Measurements from ENCODE around the gene MRO. TPM values are rescaled to one million over a fixed set of nuclear protein-coding genes. Genes with fewer than 3 reads are reported as not detected.

Gene MRO
- total RNA-seq, 1 experiment from 2014 or later = 0.84 TPM

GRCh38 chr18:50847192-50847591 lies 27.4 kb upstream of the MRO start:
- POLR2A ChIA-PET = no interaction called here
- no peak overlapping the region for H3K4me3 ChIP-seq (replicated peaks in 1 of 2; ENCODE audit: low read depth in 1 of 2, low read length in 2 of 2)
- H3K9ac ChIP-seq (ENCODE audit: low read length) = no peak overlapping the region
- no peak overlapping the region for H3K4me2 ChIP-seq (ENCODE audit: low read length)
- no peak overlapping the region for H3K27ac ChIP-seq (ENCODE audit: low read depth, low read length)
- intact Hi-C loops (cut with micrococcal nuclease) = no loop called here
- TF ChIP-seq TCF7L2 (IDR thresholded peaks at IDR 0.05; ENCODE audit: borderline replicate concordance, extremely low read depth, insufficient read depth, insufficient read length) (no peak), POLR2A (IDR thresholded peaks at IDR 0.05; ENCODE audit: borderline replicate concordance, extremely low read depth, insufficient read depth, insufficient read length) (no peak), SRF (IDR thresholded peaks at IDR 0.05; ENCODE audit: low read depth) (no peak), EZH2 (IDR thresholded peaks at IDR 0.05) (no peak), SIN3A (IDR thresholded peaks at IDR 0.05; ENCODE audit: low read depth) (no peak), EGR1 (IDR thresholded peaks at IDR 0.05; ENCODE audit: low read depth) (no peak), REST (IDR thresholded peaks at IDR 0.05; ENCODE audit: low read depth) (no peak)
- H4K20me1 ChIP-seq (ENCODE audit: insufficient read depth) = no peaks in the 10 kb centered on the region
- no peaks in the 10 kb centered on the region for H3K9me3 ChIP-seq (ENCODE audit: control insufficient read depth in 1 of 2, insufficient read depth in 1 of 2, low read depth in 1 of 2, low read length in 2 of 2)
- CTCF ChIA-PET = interaction anchor here (1.5 kb wide), 1 partner anchor 20 kb away, joined by 3 read pairs; no protein-coding TSS in a partner anchor
- no peaks in the 10 kb centered on the region for H3K36me3 ChIP-seq (ENCODE audit: control insufficient read depth in 1 of 2, insufficient read depth in 2 of 2, low read length in 2 of 2)
- DNase-seq (ENCODE audit: low read depth, low spot score) (no peak), ATAC-seq (no peak)
- RAD21 ChIA-PET (ENCODE audit: low non-redundant PET in 1 of 2, low total read pairs in 2 of 2, uncharacterized antibody in 2 of 2, unreplicated experiment in 2 of 2) = no interaction called here
- H3K27me3 ChIP-seq (ENCODE audit: insufficient read depth, low read length) = no peaks in the 10 kb centered on the region
- H2AFZ ChIP-seq (ENCODE audit: low read depth, low read length, poor library complexity, severe bottlenecking) = no peak overlapping the region
- H3K79me2 ChIP-seq (ENCODE audit: insufficient read depth, low read length) = no peaks in the 10 kb centered on the region
- BruUV-seq (replicated peaks) = no TSS peak
- no peaks in the 10 kb centered on the region for H3K9me2 ChIP-seq (ENCODE audit: insufficient read depth)
- no peaks in the 10 kb centered on the region for H3K4me1 ChIP-seq (ENCODE audit: control insufficient read depth in 1 of 2, insufficient read depth in 2 of 2, low read length in 2 of 2)

DNA sequence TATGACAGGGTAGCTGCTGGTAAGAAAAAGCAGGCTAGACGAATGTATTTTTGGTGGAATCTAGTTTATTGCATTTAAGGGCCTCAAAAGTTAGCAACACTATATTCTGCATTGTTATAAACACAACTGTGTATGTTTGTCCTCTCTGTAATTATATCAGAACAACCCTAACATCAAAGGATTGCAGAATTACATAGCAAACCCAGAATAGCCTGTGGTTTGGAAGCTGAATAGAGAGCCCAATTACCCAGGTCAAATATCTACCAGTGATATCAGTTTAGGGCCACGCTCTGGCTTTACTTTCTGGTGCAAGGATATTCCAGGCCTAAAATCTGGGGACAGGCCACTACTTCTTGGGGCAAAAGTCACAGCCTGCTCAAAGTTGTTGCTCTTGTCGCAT lies 25.1 kb upstream of the MRO start:
- no peaks in the 10 kb centered on the region for H3K27me3 ChIP-seq (ENCODE audit: insufficient read depth, low read length)
- no peaks in the 10 kb centered on the region for H3K4me1 ChIP-seq (ENCODE audit: control insufficient read depth in 1 of 2, insufficient read depth in 2 of 2, low read length in 2 of 2)
- intact Hi-C loops (cut with micrococcal nuclease) = no loop called here
- no peak for ATAC-seq
- no TSS peak for BruUV-seq (replicated peaks)
- H3K4me2 ChIP-seq (ENCODE audit: low read length) = no peak overlapping the region
- H3K79me2 ChIP-seq (ENCODE audit: insufficient read depth, low read length) = no peaks in the 10 kb centered on the region
- no peak overlapping the region for H3K9ac ChIP-seq (ENCODE audit: low read length)
- no peak overlapping the region for H2AFZ ChIP-seq (ENCODE audit: low read depth, low read length, poor library complexity, severe bottlenecking)
- no peak for DNase-seq (ENCODE audit: low read depth, low spot score)
- ChIA-PET CTCF (no interaction called here), POLR2A (no interaction called here), RAD21 (ENCODE audit: low non-redundant PET in 1 of 2, low total read pairs in 2 of 2, uncharacterized antibody in 2 of 2, unreplicated experiment in 2 of 2) (no interaction called here)
- TF ChIP-seq ATF3 (IDR thresholded peaks at IDR 0.05) (no peak), EZH2 (IDR thresholded peaks at IDR 0.05) (no peak), ZBTB33 (IDR thresholded peaks at IDR 0.05; ENCODE audit: extremely low read depth, insufficient replicate concordance, low read length) (no peak), FOSL1 (IDR thresholded peaks at IDR 0.05; ENCODE audit: low read depth) (no peak), YY1 (IDR thresholded peaks at IDR 0.05; ENCODE audit: extremely low read depth, insufficient replicate concordance, low read depth, low read length) (no peak)
- TF ChIP-seq, protein P1, sequence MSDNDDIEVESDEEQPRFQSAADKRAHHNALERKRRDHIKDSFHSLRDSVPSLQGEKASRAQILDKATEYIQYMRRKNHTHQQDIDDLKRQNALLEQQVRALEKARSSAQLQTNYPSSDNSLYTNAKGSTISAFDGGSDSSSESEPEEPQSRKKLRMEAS (IDR thresholded peaks at IDR 0.05) = no peak
- TF ChIP-seq, protein P2, sequence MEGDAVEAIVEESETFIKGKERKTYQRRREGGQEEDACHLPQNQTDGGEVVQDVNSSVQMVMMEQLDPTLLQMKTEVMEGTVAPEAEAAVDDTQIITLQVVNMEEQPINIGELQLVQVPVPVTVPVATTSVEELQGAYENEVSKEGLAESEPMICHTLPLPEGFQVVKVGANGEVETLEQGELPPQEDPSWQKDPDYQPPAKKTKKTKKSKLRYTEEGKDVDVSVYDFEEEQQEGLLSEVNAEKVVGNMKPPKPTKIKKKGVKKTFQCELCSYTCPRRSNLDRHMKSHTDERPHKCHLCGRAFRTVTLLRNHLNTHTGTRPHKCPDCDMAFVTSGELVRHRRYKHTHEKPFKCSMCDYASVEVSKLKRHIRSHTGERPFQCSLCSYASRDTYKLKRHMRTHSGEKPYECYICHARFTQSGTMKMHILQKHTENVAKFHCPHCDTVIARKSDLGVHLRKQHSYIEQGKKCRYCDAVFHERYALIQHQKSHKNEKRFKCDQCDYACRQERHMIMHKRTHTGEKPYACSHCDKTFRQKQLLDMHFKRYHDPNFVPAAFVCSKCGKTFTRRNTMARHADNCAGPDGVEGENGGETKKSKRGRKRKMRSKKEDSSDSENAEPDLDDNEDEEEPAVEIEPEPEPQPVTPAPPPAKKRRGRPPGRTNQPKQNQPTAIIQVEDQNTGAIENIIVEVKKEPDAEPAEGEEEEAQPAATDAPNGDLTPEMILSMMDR (IDR thresholded peaks at IDR 0.05 in 2 of 3, conservative IDR thresholded peaks at IDR 0.05 in 1 of 3; ENCODE audit: borderline replicate concordance in 1 of 3, insufficient read depth in 1 of 3, low read depth in 2 of 3, low read length in 2 of 3) = no peak
- H3K9me2 ChIP-seq (ENCODE audit: insufficient read depth) = no peaks in the 10 kb centered on the region
- H3K27ac ChIP-seq (ENCODE audit: low read depth, low read length) = no peak overlapping the region
- H3K9me3 ChIP-seq (ENCODE audit: control insufficient read depth in 1 of 2, insufficient read depth in 1 of 2, low read depth in 1 of 2, low read length in 2 of 2) = no peaks in the 10 kb centered on the region
- no peaks in the 10 kb centered on the region for H3K36me3 ChIP-seq (ENCODE audit: control insufficient read depth in 1 of 2, insufficient read depth in 2 of 2, low read length in 2 of 2)
- H3K4me3 ChIP-seq (replicated peaks in 1 of 2; ENCODE audit: low read depth in 1 of 2, low read length in 2 of 2) = no peak overlapping the region
- no peaks in the 10 kb centered on the region for H4K20me1 ChIP-seq (ENCODE audit: insufficient read depth)

Measured in HCT116 (cell line).